AG09319 (cell line): ENCODE measurements around the gene NLGN2.
A peak's percentile ranks its signal among the peaks of the same experiment; 100 is the strongest.

Source experiments
- DNase-seq: peaks from one replicate; pipeline ENCODE4 v3.0.0-alpha.2; 2010; ENCODE audit warnings: low read depth; ENCODE audit errors: extremely low read depth
- CTCF ChIP-seq: IDR thresholded peaks from 2 replicates; pipeline ENCODE4 v1.5.1; 2011; ENCODE audit warnings: low read depth, mild to moderate bottlenecking, inconsistent platforms, low read length, moderate library complexity

Gene NLGN2

GRCh38 chr17:7432296-7432695 lies 24.7 kb downstream of the NLGN2 start:
- TF ChIP-seq CTCF = no peak
- DNase-seq = no peak

GRCh38 chr17:7435676-7436555 lies 28.3 kb downstream of the NLGN2 start:
- no peak for DNase-seq
- TF ChIP-seq CTCF = no peak; the same call in 1 of the 2 replicates

GRCh38 chr17:7436556-7437368 lies 29.1 kb downstream of the NLGN2 start:
- peak; percentile 47 for DNase-seq
- TF ChIP-seq CTCF = peak; percentile 57

- no peak for TF ChIP-seq CTCF
- DNase-seq = no peak
Measured at GRCh38 chr17:7437369-7437863, 29.8 kb downstream of the NLGN2 start.

- no peak for TF ChIP-seq CTCF
- no peak for DNase-seq
Measured at GRCh38 chr17:7437950-7438614, 30.4 kb downstream of the NLGN2 start.

- no peak for DNase-seq
- TF ChIP-seq CTCF = no peak
Measured at GRCh38 chr17:7438656-7439460, 31.2 kb downstream of the NLGN2 start.
